NCI-H187 treated with DMSO at 0.1 percent for 48 hours (cell line): ENCODE measurements around the gene CUBN.

Experiments used
- DNase-seq: peaks from one replicate; lab custom pipeline; 2025; lab: John Stamatoyannopoulos, UW

Gene CUBN

DNA sequence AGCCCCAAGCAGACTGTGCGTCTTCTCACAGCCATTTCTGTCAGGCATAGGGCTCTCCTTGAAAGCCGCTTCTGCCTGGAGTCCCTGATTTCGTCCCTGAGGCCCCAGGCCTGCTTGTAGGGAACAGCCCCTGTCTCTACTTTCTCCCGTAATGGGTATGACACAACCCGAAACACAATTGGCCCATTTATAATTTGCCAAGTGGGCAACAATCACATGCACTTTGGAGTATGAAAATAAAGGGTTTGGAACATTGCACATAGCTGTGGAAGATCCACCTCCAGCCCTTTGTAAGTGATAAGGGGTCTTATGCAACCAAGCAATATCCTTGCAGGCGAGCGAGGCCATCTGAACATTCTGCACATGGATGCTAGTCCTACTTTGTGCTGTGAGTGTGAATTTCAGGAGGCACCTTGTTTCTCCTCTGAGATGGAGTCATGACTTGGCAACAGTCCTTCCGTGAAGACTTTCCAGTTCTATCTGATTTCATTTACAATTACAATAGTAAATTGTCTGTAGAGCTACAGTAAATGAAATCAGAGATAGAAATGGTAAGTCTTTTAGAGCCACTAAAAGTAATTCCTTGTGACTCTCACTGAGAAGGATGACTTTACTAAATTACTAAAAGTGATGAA is 141.5 kb downstream of the CUBN start:
- DNase-seq: no peak

DNA sequence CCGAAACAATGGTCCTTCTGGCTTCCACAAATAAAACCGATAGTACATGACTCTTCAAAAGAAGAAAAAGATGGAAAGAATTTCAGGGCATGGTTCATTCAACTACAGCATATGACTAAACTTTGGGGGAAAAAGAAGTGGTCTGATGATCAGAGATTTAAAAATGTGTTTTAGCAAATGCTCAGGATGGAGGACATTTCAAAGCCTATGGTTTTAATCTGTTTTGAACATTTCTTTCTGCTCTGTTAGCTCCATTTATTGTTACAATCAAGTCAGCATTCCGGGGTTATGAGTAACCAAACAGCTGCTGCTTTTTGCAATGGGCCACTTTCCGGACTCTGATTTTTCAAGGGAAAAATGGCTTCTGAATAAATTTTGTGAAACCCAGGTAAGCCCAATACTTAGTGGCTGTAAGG is 142.4 kb downstream of the CUBN start:
- DNase-seq: no peak

GRCh38 chr10:16986406-16987205 is 143.0 kb downstream of the CUBN start:
- no peak for DNase-seq

- no peak for DNase-seq
These were observed 143.6 kb downstream of the CUBN start for GRCh38 chr10:16986082-16986405.

DNA sequence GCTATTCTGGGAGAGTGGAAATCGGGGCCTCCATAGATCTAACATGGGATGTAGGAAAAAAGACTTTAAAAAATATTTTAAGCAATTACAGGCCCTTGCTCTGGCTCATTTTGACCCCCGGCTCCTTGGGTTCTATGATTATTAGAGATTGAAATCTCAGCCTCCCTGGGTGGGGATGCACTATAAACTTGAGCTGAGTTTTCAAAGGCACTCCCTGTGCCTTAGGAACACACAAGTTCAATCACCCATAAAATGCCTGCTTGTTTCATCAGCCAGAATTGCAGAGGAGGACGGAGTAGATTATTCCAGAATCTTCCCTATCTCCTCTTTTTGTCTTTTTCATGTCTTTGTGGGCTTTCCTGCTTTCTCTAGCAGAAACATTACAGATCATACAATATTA is 145.4 kb downstream of the CUBN start:
- no peak for DNase-seq

DNA sequence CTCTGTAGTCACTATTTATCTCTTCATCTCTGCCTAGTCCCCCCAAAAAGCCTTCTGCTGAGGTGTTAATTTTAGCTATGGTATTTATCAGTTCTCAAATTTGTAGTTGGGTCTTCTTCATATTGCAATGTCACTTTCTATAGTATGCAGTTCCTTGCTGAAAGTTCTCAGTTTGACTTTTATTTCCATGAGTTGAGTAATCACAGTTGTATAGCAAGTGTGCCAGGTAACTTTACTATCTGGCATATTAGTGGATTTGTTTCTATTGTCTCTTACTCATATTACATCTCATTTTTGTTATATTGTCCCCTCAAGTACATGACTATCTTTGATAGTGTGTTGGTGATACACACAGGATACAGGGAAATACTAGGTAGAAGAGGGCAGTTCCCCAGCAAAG is 152.8 kb downstream of the CUBN start:
- DNase-seq: no peak

- no peak for DNase-seq
These were observed 154.4 kb downstream of the CUBN start for GRCh38 chr10:16975188-16975587.

- no peak for DNase-seq
These were observed 161.1 kb downstream of the CUBN start for GRCh38 chr10:16968416-16969041.

- no peak for DNase-seq
These were observed 161.7 kb downstream of the CUBN start for GRCh38 chr10:16967866-16968415.

GRCh38 chr10:16966991-16967865 is 162.4 kb downstream of the CUBN start:
- DNase-seq: no peak

DNA sequence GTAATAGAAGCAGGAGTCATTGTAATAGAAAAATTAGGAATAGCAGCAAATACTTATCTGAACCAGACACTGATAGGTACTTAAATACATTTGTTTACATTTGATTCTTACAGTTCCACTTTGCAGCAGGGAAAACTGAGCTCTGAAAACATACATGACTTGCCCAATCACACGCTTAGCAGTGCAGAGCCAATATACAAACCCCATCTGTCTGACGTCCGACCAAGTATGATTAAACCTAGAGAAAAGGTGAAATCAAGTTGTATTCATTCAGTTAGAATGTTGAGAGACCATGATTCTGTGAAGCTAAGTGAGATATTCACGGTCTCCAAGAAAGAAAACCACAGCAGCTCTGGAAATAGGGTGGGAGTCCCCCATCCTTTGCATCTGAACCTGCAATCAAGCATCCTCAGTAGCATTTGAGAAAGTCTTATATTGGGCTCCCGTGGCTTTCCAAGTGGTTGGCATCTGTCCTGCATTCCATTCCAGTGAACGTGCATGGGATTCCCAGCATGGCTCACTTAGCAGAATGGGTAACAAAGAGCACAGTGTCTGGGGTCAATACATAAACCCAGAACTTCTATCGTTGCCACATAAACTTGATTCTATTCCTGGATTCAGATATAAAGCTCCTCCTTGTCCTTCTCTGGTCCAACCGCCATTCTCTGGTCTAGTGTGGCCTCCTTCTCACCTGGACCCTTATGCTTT is 163.7 kb downstream of the CUBN start:
- no peak for DNase-seq

- no peak for DNase-seq
These were observed 164.3 kb downstream of the CUBN start for GRCh38 chr10:16965344-16965616.

DNA sequence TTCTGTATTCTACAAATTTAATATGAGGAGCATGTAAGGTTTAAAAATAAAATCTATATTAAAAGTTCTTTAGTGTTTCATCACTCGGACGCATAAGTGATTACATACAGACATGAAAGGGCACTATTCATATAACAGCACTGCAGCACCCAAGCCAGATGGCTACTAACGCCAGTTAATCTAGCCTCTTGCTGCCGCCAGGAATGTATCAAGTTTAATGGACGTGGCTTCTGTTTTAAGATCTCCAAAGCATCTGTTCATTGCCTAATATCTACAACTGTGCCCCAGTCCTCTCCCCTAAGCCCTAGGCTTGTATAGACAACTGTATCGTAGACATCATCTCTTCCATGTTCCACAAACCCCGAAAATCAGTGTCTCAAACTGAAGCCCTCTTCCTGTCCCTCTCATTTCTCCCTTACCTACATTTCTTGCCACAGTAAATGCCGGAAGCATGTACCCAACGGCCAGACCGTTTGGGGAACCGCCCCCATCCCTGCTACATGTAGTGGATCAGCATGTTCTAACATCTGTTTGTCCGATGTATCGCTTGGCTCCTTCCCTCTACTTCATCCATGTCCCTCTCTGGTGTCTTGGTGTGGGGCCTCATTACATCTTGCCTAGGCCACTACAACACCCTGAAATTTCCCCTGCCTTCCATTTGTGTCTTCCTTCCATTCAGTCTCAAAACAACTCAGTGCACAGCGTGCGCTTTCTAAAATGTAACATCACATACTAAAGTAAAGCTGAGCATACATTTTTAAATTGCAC is 164.9 kb downstream of the CUBN start:
- DNase-seq: no peak

DNA sequence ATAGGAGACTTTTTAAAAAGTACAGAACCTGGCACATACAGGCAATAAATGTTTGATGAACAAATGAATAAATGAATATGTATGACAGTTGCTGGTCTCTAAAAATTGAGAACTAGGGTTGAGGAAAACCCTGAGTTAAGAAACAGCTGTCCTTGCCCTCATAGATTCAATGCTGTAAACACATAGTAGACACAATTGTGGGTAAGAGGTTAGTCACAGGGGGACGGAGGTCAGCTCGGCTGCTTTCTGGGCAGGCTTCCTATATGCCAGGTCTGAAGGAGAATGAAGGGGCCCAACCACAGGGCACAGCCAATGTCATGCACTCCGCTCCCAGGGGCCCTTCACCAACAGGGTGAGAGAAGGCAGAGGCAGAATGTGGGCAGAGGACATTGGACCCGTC is 169.1 kb downstream of the CUBN start:
- no peak for DNase-seq

- no peak for DNase-seq
These were observed 172.6 kb downstream of the CUBN start for GRCh38 chr10:16957038-16957437.

GRCh38 chr10:16954280-16955030 is 175.2 kb downstream of the CUBN start:
- DNase-seq: no peak

- no peak for DNase-seq
These were observed 176.3 kb downstream of the CUBN start for GRCh38 chr10:16953270-16953669.

GRCh38 chr10:16952610-16953009 is 177.0 kb downstream of the CUBN start:
- DNase-seq: no peak

DNA sequence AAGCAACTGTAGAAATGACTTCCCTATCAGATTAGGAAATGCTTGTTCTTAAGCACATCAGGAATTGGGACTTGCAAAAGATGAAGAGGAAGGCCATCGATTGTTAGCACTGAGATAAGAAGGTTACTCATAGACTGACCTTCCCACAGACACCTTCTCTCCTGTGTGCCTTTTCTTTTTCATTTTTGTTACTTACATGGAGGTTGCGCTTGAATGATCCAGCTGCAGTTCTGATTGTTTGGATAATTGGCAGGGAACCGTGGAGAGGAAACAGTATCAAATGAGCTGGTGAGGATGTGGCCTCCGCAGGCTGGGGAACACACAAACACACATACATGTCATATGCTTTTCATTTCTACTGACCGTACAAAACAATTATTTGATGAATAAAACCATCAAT is 177.5 kb downstream of the CUBN start:
- DNase-seq: no peak
